HG03039 (cell line): Measurements from ENCODE around the gene SPRED2.

Experiments
- ATAC-seq: cut with Tn5 transposase; IDR thresholded peaks from one replicate; pipeline ENCODE4 v1.9.1; 2021; ENCODE audit warnings: mild to moderate bottlenecking, moderate library complexity; ENCODE audit not compliant: unreplicated experiment

The SPRED2 gene

GRCh38 chr2:65442420-65443020 is 10.1 kb upstream of the SPRED2 start:
- ATAC-seq: no peak

- no peak for ATAC-seq
Observed at GRCh38 chr2:65438137-65438899, 5.9 kb upstream of the SPRED2 start.

GRCh38 chr2:65437392-65438135 is 5.2 kb upstream of the SPRED2 start:
- no peak for ATAC-seq

- ATAC-seq: peak; percentile 70
Observed at GRCh38 chr2:65436824-65437221, 4.4 kb upstream of the SPRED2 start.

GRCh38 chr2:65436169-65436823 is 3.9 kb upstream of the SPRED2 start:
- ATAC-seq: peak; percentile 21

GRCh38 chr2:65435625-65436168 is 3.3 kb upstream of the SPRED2 start:
- peak; percentile 14 for ATAC-seq

GRCh38 chr2:65434592-65435241 is 2.3 kb upstream of the SPRED2 start:
- ATAC-seq: no peak

- peak; percentile 21 for ATAC-seq
Observed at GRCh38 chr2:65431421-65432226, 775 bp downstream of the SPRED2 start.

- ATAC-seq: peak; percentile 22
Observed at GRCh38 chr2:65430603-65431420, 1.6 kb downstream of the SPRED2 start.

GRCh38 chr2:65429786-65430602 is 2.4 kb downstream of the SPRED2 start:
- no peak for ATAC-seq

- no peak for ATAC-seq
Observed at GRCh38 chr2:65427532-65427931, 4.9 kb downstream of the SPRED2 start.

- no peak for ATAC-seq
Observed at GRCh38 chr2:65425276-65425675, 7.1 kb downstream of the SPRED2 start.

- ATAC-seq: no peak
Observed at GRCh38 chr2:65424391-65424790, 8.0 kb downstream of the SPRED2 start.

- ATAC-seq: no peak
Observed at GRCh38 chr2:65421432-65421748, 11.0 kb downstream of the SPRED2 start.

- no peak for ATAC-seq
Observed at GRCh38 chr2:65420712-65421431, 11.5 kb downstream of the SPRED2 start.

- no peak for ATAC-seq
Observed at GRCh38 chr2:65417509-65418085, 14.8 kb downstream of the SPRED2 start.

GRCh38 chr2:65416945-65417344 is 15.5 kb downstream of the SPRED2 start:
- ATAC-seq: no peak
